GM12875 (cell line): Measurements from ENCODE around the gene RIMBP3C.
"Not testable (repeated sequence)": the region's sequence is repeated elsewhere in the genome, so short reads cannot be mapped to it uniquely, and the experiment has no call there.

Experiments
- H3K4me3 ChIP-seq: one replicate; pipeline ENCODE4 v1.5.1; 2011; ENCODE audit warnings: low read depth, low read length, control low read depth

The RIMBP3C gene

GRCh38 chr22:21531525-21531924, 19.7 kb downstream of the RIMBP3C start:
- not testable (repeated sequence) for H3K4me3 ChIP-seq

- H3K4me3 ChIP-seq: not testable (repeated sequence)
Observed at GRCh38 chr22:21526705-21527500, 24.4 kb downstream of the RIMBP3C start.

- not testable (repeated sequence) for H3K4me3 ChIP-seq
Observed at GRCh38 chr22:21516970-21517764, 34.1 kb downstream of the RIMBP3C start.

- H3K4me3 ChIP-seq: not testable (repeated sequence)
Observed at GRCh38 chr22:21516522-21516921, 34.7 kb downstream of the RIMBP3C start.

GRCh38 chr22:21515234-21515633, 36.0 kb downstream of the RIMBP3C start:
- H3K4me3 ChIP-seq: not testable (repeated sequence)

GRCh38 chr22:21514117-21514516, 37.1 kb downstream of the RIMBP3C start:
- H3K4me3 ChIP-seq: not testable (repeated sequence)

GRCh38 chr22:21512022-21512421, 39.2 kb downstream of the RIMBP3C start:
- H3K4me3 ChIP-seq: not testable (repeated sequence)

GRCh38 chr22:21510397-21510796, 40.9 kb downstream of the RIMBP3C start:
- not testable (repeated sequence) for H3K4me3 ChIP-seq

- not testable (repeated sequence) for H3K4me3 ChIP-seq
Observed at GRCh38 chr22:21499623-21500506, 51.4 kb downstream of the RIMBP3C start.

- H3K4me3 ChIP-seq: not testable (repeated sequence)
Observed at GRCh38 chr22:21498489-21498888, 52.8 kb downstream of the RIMBP3C start.

GRCh38 chr22:21497984-21498383, 53.3 kb downstream of the RIMBP3C start:
- H3K4me3 ChIP-seq: not testable (repeated sequence)
